HG03457 (cell line): Measurements from ENCODE around the gene FLYWCH2.
A peak's percentile ranks its signal among the peaks of the same experiment; 100 is the strongest.

Experiments
- ATAC-seq: cut with Tn5 transposase; IDR thresholded peaks from one replicate; pipeline ENCODE4 v1.9.1; 2021; ENCODE audit warnings: moderate number of reproducible peaks; ENCODE audit not compliant: unreplicated experiment

FLYWCH2 gene, protein sequence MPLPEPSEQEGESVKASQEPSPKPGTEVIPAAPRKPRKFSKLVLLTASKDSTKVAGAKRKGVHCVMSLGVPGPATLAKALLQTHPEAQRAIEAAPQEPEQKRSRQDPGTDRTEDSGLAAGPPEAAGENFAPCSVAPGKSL

DNA sequence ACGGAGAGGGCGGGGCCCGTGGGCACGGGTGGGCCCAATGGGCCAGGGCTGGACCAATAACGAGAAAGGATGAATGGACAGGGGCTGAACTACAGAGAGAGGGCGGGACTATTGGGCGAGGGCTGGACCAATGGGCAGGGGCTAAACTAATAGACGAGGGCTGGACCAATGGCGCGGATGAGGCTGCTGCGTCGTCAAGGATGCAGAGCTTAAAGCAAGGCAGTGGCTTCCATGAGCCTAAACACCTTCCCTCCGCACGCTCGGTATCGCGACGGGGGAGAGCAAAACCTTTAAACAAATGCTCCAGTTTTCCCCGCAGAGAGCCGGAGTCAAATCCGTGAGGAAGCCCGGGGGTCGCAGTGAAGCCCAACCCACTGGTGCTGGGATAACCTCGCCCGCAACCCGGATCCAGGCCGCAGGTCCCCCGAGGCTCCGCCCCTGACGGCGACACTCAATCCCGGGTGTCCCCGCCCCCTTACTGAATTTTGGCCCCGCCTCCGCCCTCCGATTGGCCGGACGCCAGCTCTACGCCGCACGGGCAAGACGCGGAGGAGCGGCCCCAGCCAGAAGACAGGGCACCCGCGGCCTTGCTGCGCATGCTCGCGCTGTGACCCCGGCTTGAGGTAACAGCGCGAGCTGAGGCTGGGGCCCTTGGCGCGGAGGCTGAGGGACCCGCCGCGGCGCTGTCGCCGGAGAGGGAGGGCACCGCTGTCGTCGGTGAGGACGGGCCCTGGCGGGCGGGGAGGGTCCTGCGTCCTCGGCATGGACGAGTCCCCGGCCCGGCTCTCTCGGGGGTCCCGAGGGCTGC lies at the start of gene FLYWCH2:
Gene FLYWCH2, plus strand, starts transcription at position 566 of the 808 bp plus-strand sequence. CDS start 13,235 bp downstream, outside the sequence.
- peak; percentile 79 for ATAC-seq

GRCh38 chr16:2833776-2834175 lies 49.2 kb upstream of the FLYWCH2 start:
- no peak for ATAC-seq

DNA sequence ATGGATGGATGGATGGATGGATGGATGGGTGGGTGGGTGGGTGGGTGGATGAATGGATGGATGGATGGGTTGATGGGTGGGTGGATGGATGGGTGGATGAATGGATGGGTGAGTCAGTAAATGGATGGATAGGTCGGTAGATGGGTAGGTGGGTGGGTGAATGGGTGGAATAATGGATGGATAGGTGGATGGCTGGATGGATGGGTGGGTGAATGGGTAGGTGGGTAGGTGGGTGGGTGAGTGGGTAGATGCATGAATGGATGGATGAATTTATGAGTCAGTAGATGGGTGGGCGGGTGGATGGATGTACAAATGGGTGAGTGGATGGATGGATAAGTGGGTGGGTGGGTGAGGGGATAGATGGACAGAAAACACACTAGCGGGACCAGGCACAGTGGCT lies 48.0 kb upstream of the FLYWCH2 start:
- no peak for ATAC-seq

DNA sequence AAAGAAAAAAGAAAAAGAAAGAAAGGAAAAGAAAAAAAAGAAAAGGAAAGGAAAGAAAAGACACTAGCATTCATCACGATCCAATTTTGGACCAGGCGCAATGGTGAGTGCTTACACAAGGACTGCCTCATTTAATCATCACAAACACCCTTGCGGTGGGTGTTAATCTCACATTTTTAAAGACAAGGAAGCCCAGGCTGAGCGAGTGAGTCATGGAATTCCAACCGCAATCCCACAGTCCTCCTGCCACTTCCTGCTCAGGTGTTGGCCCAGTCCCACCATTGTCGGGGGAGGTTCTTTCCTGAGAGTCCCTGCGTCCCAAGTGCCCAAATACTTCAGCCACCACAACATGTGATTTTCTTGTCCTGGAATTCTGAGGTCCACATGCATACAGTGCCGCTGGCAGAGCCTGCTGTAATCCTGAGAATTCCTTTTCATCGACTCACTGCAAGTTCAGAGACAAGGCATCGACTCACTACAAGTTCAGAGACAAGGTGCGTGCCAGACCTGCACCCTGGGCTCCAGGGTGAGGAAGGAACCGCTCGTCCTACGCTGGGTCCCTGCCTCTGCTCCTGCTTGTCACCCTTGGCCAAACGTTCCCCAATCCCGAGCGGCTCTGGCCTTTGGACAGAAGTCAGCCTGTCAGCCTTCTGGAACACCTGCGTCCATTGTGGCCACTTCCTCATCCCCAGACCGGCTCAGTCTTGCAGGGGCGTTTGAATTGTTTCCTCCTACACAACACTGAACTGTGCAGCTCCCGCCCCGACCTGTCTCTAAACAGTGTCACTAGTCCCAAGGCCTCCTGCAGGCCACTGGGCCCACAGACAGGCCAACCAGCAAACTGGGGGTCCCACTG lies 47.1 kb upstream of the FLYWCH2 start:
- no peak for ATAC-seq

- ATAC-seq, result no peak
These were observed 46.1 kb upstream of the FLYWCH2 start for GRCh38 chr16:2836646-2837508.

GRCh38 chr16:2838928-2839327 lies 44.1 kb upstream of the FLYWCH2 start:
- ATAC-seq, result no peak

DNA sequence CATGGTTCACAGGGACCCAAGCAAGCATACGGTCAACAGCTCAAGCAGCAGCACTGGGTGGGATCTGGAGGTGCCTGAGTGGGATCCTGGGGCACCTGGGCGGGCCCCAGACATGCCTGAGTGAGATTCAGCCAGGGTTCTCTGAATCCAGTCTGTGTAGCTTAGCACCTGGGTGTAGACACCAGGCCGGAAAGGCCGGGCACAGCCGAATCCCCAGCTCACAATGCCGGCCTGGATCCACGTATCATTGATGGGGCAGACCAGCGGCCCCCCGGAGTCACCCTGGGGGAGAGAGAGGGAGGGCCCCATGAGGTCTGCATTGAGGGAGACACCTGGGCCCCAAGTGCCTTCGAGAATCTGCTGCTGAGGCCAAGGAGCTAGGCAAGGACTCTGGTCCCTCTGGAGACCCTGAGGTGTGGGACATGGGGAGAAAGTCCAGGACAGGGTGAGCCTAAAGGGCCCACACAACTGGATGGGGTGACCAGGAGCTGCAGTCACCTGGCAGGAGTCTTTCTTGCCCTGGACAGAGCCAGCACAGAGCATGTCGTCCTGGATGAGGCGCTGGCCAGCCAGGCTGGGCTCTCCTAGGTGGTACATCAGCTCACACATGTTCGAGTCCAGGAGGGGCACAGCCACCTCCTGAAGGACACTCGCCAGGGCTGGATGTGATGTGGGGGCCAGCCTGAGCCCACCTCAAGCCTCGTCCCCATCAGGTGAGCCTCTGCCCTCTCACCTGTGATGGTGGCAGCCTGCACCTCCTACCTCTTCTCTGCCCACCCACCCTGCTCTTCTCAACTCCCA lies 43.2 kb upstream of the FLYWCH2 start:
- no peak for ATAC-seq

DNA sequence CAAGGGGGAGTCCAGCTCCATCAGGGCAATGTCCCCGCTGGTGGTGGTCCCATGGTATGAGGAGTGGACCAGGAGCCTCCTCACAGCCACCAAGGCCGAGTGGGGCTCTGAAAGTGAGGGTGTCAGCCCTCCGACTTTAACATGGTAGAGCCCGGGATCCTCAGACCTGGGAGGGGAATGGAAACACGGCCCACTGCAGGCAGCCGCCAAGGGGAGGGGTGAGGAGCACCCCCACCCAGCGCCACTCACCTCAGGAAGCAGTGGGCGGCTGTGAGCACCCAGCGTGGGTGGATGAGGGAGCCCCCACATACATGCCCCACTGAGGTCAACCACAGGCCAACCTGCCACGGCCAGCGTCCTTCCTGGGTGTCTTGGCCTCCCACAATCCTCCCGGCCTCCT lies 42.1 kb upstream of the FLYWCH2 start:
- ATAC-seq, result no peak

DNA sequence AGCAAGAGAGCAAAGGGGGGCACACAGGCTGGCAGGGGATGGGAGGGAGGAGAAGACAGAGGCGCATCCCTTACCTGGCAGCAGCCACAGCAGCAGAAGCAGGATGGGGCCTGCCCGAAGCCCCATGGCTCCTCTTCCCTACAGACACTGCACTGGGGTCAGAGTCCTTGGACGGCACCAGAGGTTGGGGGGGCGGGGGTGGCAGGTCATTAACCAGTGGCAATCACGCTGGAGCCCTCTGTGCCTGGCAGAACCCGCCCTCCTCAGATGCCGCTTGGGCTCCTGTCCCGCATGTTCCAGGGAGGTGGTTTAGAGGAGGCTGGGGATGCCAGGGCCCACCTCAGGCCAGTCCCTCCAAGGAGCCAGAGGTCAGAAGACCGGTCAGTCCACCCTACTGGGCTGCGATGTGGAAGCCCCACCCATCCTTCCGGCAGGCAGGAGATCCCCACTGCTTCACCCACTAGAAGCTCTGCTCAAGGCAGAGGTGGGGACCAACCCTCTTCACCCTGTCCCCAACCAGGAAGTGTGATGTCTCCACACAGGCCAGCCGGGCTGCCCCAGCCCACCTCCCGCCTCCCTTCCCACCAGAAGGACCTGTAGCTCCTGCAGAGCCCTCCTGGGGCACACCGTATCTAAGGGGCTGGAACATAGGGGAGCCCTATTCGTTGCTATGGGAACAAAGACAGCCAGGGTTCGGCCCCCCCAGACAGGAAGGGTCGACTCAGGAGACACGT lies 41.2 kb upstream of the FLYWCH2 start:
- ATAC-seq, result no peak

GRCh38 chr16:2842340-2843000 lies 40.5 kb upstream of the FLYWCH2 start:
- ATAC-seq, result no peak

GRCh38 chr16:2843526-2843925 lies 39.5 kb upstream of the FLYWCH2 start:
- ATAC-seq, result no peak

- no peak for ATAC-seq
These were observed 37.9 kb upstream of the FLYWCH2 start for GRCh38 chr16:2845116-2845515.

- no peak for ATAC-seq
These were observed 36.3 kb upstream of the FLYWCH2 start for GRCh38 chr16:2846511-2847310.

DNA sequence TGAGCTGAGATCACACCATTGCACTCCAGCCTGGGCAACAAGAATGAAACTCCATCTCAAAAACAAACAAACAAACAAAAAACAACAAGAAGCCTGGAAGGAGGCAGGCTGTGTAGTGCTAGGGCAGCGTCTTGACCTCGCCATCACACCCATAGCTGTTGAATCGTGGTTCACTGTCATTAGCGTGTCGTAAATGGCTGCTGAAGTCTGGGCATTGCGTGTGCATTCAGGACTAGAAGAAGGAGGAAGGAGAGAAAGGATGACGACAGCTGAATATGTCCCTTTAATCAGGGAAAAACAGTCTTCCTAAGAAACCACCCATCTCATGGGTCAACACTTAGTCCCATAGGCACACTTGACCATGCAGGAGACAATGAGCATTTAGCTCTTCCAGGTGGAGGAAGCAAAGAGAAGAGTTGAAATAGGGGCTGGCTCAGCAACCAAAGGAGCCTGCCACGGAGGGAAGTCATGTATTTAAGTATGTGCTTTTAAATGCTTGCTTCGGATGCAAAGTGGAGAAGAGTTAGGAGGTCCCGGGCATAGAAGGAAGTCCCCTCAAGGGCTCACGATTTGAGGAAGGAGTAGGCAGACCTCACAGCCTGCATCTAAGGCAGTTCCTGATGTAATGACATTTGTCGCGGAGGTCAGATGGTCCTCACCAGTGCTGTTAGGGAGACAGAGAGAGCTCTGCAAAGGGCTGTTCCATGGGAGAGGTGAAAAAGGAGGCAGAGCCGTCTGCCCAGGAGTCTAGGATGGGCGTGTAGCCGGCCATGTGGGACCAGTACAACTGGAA lies 33.9 kb upstream of the FLYWCH2 start:
- ATAC-seq, result no peak

GRCh38 chr16:2852003-2852730 lies 30.8 kb upstream of the FLYWCH2 start:
- ATAC-seq, result no peak

DNA sequence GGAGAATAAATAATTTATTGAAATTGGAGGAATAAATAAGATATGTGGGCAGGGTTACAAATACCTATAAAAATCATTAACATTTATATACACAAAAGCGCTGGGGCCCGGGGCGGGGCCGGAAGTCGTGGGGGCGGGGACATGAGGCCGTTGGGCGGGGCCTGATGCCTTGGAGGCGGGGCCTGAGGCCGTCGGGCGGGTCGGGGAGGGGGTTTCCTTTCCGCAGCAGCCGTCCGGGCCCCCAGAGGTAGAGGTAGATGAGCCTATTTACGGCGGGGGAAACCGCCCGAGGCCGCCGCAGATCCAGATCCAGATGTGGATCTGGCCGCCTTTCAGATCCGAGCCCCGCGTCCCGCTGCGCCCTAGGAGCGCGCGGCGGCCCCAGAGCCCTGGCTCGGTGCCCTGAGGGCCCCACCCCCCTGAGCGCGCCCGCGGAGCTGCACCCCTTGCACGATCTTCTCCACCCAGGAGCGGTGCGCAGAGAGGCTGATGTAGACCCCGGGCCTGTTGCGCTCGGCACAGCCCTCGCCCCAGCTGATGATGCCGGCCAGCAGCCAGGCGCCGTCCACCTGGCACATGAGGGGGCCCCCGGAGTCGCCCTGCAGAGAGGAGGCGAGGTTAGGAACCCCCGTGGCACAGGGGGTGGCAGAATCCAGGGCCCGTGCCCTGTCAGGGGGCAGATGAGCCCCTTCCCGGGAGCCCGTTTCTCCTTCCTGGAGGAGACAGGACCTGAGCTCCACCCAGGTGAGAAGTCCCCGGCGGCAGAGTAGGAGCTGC lies 30.1 kb upstream of the FLYWCH2 start:
- no peak for ATAC-seq
